UCSD-AML1 (cell line): ENCODE results near the gene WDR5.

Experiments
- DNase-seq: peaks from one replicate; lab custom pipeline; 2025; ENCODE audit not compliant: unreplicated experiment; lab: John Stamatoyannopoulos, UW

Gene WDR5

GRCh38 chr9:134131471-134132207 lies 4.2 kb upstream of the WDR5 start:
- DNase-seq = no peak

GRCh38 chr9:134132208-134132870 lies 3.5 kb upstream of the WDR5 start:
- DNase-seq = no peak

DNA sequence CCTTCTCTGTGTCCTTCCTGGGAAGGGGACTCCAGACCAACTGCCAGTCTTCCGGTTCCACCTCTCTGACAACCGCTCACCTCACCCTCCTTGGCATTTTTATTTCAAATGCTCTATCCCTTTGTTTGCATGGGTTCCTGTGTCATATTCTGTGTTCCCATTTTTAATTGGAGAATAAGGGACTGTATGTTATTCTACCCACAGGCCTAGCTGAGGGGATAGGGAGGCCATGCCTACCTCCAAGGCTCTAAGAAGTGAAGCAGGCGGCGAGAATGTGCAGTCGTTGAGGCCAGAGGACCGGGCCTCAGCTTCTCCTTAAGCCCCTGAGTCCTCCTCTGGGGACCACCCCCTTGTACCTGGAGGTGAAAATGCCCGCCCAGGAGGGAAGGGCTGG lies 936 bp upstream of the WDR5 start:
- no peak for DNase-seq

DNA sequence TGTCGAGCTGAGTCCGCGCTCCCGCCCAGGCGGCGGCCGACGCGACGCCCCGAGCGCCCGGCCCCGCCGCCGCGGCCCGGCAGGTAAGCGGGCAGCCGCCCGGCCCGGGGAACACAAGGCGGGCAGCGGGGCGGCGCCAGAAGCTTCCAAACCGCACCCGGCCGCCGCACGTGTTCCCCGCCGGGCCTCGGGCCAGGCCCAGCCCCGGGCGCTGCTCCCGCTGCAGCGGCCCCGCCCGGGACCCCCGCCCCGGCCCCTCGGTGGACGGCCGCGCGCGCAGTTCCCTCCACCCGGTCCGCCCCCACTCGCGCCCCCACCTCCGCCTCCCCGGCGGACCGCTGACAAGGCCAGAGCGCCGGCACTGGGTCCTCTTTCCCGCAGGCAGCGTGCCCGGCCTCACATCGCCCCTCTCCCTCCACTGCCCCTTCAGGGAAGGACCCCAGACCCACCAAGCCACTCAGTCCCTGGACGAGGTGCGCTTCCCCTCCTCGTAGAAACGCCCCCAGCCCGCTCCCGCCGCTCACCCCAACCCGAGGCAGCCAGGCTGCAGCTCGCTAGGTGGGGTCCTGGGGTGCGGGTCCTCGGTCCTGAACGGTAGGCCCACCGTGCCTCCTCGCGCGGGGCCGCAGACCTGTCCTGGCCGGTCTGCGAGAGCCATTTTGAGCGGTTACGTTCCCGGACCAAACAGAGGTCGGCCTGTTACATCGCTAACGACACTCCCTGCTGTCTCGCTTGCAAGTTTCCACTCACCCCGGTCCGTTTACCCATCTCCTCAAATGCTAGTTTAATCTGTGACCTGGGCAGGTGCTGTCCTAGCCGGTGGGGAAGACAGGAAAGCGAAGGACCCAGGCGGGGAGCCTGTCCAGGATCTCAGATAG lies 475 bp downstream of the WDR5 start:
- no peak for DNase-seq

DNA sequence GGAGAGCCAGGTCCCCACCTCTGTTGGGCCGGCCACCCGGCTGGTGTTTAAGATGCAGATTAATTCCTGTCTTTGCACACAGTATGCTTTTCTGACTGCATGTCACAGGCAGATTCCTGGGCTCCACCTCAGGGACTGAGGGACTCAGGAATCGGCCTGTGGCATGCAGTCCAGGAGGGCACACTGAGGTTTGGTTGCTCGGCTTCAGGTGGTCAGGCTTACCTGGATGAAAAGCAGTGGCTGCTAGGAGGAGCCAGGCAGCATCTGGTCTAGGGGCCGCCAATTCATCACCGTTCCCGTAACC lies 1.1 kb downstream of the WDR5 start:
- no peak for DNase-seq

DNA sequence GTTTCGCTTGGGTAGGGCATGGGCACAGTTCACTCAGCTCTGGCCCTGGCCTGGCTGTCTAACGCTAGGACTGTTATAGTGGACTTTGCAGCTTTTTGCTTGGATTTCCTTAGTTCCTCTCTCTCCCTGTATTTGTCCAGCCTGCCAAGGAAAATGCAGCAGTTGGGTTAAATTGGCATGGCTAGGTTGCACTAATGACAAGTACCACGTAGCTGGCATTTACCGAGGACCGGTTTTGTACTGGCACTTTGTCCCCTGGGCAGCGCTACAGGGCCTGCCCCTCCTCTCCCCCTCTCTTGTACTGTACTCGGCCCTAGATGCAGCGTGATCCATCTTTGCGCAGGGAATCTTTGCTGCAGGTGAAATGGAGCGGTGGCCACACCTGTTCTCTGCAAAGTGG lies 2.4 kb downstream of the WDR5 start:
- DNase-seq = no peak

DNA sequence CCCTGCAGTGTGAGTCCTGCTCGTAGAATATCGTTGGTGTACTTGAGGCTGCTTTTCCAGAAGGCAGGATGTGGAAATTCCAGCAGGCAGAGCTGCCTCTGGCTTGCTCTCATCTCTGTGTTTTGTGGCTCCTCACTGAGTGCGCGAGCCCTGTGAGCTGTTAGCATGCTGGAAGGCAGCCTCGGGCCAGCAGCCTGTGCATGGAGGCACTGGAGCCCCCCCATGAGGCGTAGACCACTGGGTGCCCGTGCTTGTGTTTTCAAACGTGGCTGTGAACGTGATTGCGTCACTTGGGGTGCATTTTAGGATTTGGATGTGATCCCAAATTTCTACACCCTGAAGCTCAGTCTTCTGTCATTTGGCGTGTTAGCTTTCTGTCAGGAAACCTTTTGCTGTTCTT lies 3.2 kb downstream of the WDR5 start:
- DNase-seq = no peak

DNA sequence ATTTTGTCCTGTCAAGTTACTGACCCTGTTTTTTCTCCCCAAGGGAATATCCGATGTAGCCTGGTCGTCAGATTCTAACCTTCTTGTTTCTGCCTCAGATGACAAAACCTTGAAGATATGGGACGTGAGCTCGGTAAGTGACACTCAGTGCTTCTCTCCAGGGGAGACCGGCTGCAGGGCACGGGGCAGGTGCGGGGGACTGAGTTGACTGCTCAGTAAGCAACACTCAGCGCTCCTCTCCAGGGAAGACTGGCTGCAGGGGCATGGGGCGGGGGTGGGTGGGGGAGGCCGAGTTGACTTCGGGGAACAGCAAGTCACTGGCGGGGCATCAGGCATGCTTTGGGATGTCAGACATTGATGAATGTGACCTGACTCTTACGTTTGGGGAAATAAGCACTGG lies 6.0 kb downstream of the WDR5 start:
- no peak for DNase-seq

DNA sequence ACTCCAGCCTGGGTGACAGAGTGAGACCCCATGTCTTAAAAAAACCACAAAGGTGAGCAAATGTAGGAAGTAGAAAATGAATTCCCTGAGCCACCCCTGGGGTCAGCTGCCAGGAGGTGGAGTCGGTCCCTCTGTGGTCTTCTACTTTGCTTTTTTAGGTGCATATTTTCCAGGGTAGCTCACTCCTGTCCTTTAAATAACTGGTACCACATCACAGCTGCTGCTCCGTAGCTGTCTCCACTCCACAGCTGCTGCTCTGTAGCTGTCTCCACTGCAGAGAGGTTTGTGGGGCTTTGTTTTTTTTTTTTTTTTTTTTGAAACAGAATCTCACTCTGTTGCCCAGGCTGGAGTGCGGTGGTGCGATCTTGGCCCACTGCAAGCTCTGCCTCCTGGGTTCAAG lies 8.9 kb downstream of the WDR5 start:
- no peak for DNase-seq

GRCh38 chr9:134145262-134145661 lies 9.4 kb downstream of the WDR5 start:
- DNase-seq = no peak

GRCh38 chr9:134146774-134147493 lies 11.1 kb downstream of the WDR5 start:
- DNase-seq = no peak

DNA sequence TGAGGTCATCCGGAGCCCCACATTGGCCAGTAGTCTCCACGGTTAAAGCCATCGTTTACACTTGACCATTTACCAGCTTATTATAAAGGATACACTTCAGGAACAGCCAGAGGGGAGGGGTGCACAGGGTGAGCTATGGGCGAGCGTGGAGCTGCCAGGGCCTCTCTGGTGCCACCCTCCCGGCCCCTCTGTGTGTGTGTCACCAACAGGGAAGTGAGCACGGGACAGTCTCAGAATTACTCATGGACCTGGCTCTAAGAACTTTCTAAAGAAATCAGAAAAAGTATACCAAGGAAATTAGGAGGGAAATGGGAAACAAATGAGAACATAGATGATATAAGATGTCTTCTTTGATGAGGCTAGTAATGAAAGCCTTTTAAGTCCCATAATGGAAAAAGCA lies 13.5 kb downstream of the WDR5 start:
- DNase-seq = no peak

DNA sequence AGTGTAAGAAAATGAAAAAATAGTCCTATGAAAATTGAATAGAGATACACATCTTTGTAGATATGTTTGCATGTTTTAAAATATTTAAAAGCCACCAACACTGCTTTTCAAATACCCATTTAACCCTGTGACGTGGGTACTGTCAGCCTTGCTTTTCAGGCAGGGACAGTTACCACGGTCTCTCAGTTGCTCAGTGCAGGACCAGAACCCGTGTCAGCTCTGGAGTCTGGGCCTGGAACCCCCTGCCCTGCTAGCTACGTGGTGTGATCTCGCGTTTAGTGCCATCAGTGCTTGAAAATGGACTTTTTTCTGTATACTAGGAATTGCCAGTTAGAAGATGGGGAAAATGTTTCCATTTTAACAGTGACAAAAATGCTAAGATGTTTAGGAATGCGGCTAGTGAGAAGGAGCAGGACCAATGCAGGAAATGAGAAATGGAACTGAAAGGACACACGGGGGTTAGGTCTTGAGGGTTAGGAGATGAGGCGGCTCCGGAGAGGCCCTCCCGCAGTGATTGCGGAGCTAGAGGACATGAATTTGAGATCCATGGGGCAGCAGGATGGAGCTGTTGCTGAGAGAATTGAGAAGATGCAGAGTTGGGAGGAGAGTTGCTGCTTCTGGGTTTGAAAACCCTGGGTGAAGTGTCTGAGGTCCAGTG lies 14.8 kb downstream of the WDR5 start:
- no peak for DNase-seq

DNA sequence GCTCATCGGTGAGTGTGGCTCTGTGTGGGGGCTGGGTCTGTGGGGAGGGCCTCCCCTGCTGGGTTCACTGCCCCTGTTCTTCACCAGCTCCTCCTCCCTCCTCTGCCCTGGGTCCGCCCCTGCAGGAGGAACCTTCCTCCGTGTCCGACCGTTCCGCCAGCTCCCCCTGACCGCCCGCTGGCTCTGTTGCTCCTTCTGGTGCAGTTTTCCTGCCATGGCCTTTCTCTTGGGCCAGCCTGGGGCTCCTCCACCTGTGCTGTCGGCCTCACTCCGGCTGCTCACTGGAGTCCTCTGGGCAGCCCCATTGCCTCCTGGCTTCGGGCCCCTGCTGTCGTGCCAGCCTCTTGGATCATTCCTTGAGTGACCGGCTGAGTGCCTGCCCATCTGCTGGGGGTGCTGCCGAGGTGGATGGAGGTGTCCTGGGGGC lies 16.2 kb downstream of the WDR5 start:
- no peak for DNase-seq

DNA sequence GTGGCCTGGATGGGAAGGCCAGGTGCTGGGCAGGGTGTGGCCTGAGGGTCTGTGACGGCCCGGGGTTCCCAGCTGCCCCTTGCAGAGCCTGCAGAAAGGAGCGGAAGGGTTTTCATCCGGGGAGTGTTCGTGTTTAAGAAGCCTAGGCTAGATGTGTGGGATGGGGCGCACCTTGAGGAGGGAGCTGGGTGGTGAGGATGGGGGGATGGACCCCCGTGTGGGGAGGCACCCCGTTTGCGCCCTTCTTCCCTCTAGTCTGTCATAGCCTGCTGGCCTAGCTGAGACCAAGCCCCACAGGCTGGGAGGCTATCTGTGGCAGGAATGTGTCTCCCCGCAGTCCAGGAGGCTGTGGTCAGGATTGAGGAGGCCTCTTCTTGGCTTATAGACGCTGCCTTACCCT lies 16.6 kb downstream of the WDR5 start:
- no peak for DNase-seq

DNA sequence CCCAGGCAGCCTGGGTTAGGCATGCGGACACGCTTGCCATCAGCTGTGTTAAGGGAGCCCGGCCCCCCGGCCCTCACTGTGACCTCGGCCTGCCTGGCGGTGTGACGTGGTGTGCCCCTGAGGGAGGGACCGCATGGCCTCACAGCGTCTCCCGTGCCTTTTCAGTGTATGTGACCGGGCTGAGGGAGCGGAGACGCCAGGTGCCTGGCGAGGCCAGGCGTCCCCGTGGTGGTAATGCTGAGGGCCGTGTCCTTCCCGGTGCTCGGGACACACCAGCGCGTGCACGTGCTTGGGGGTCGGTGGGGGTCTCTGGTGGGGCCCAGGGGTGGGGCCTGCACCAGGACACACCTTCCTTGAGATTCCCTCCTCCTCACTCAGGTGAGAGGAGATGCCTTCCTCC lies 17.6 kb downstream of the WDR5 start:
- no peak for DNase-seq

GRCh38 chr9:134154262-134154701 lies 18.4 kb downstream of the WDR5 start:
- DNase-seq = no peak

- DNase-seq = no peak
Measured at GRCh38 chr9:134155812-134156377, 20.0 kb downstream of the WDR5 start.

GRCh38 chr9:134156564-134157377 lies 20.9 kb downstream of the WDR5 start:
- no peak for DNase-seq
